GM21717 (cell line): ENCODE data around the gene DTL.

ENCODE experiments used
- ATAC-seq: cut with Tn5 transposase; IDR thresholded peaks from one replicate; pipeline ENCODE4 v1.9.1; 2021; ENCODE audit warnings: mild to moderate bottlenecking, moderate library complexity; ENCODE audit not compliant: unreplicated experiment

The DTL gene

DNA sequence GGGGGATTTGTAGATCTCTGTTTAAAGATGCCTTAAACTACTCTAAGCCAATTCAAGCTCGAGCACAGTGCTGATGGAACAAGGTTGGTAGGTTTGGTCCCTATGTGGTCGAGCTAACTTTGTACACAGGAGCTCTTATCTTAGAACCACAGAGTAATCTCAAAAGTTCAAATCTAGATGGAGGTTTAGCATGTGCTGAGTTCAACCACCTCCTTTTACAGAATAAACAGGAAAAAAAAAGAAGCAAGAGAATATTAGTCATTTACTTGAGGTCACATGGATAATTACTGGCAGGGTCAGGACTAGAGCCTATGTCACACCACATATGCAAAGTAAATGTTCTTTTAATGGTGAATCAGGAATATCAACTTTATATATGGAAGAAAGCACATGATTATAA, 86.2 kb downstream of the DTL start:
- no peak for ATAC-seq

DNA sequence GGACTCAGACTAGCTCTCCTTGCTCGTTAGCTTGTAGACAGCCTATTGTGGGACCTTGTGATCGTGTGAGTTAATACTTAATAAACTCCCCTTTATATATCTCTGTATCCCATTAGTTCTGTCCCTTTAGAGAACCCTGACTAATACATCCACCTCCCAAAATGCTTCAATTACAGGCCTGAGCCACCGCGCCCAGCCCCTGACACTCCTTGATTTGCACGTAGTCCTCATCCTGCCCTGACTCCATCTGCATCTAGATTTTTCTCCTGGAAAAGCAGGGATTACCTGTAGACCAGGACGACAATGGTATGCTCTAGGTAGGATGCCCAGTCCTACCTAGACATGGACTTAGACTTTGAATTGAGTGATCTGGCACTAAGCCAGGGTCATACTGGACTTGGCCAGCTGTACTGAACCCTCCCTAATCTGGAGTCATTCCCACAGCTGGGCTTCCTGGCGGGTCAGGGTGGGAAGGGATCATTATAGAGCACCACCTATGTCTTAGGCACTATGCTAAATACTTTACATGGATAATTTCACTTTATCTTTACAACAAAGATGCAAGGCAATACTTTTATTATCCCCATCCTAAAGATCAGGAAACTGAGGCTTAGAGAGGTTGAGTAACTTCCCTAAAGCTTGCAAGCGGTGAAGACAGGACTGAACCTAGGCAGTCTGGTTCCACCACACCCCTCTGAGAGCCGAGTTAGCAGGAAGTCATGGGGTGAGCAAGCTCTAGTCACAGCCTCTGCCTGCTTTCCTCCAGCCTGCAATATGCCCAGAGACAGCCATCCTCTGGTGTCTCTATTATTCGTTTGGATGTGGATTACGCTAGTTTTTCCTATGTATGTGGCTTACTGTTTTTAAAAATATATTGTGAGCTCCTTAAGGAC, 89.4 kb downstream of the DTL start:
- no peak for ATAC-seq

DNA sequence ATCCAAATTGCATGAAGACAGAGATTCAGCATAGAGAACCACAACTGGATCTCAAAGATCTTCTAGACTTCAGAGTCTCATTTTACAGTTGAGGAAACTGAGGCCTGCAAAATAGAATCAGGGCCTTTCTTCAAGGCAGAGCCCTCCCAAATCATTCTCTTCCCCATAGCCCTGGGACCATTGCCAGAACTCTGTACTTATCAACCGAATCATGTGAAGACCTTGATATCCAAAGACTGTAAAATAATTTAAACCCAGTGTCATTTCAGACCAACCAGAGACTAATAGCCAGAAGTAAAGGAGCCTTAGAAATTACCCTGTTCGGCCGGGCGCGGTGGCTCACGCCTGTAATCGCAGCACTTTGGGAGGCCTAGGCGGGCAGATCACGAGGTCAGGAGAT, 90.1 kb downstream of the DTL start:
- no peak for ATAC-seq

DNA sequence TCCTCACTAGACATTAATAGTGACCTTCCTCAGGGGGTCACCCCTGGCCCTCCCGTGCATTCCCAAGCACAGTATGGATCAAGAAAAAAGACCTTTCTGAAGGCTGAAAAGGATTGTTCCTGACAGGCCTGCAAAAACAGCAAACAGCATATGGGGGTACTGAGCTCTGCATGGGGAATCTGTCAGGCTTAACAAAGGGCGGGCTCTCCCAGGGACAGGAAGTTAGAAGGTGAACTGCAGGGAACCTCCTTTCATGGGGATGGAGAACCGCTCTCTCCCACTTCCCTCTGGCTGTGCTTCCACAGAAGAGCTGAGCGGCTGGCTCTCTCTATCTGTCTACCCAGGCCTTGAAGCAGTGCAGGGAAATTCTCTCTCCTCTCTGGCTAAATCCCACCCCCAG, 91.7 kb downstream of the DTL start:
- no peak for ATAC-seq

DNA sequence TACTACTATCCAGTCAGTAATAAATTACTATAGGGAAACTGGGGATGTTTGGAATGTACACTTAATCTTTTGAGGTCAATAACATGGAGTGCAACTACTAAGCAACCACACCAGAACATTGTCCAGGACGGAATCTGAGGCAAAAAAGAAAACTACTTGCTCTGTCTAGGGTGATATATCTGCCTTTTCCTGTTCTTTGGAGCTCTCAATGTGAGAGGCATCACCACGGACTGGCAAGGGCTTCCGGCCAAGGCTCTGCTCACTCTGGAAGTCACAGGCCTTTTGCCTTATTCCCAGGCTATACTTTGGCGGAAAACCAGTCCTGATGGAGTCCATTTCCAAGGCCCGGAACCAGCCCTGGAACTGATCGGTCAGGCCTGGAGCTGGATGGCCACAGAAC, 94.2 kb downstream of the DTL start:
- no peak for ATAC-seq

DNA sequence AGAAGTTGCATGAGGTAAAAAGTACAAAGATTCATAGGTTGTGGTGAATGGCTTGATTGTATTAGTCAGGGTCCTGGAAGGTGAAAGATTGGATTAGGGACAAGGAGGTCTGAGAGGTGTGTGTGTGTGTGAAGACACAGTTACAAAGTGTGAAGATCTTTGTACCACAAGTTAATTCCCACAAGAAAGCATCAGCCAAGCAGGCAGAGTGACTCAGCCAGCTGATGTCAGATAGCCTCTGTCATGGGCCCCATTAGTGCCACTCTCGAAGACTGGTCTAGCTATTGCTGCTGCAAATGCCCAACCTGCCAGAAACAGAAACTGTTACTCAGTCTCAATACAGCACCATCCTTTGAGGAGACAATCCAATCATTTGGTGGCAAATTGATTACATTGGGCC, 96.5 kb downstream of the DTL start:
- no peak for ATAC-seq

DNA sequence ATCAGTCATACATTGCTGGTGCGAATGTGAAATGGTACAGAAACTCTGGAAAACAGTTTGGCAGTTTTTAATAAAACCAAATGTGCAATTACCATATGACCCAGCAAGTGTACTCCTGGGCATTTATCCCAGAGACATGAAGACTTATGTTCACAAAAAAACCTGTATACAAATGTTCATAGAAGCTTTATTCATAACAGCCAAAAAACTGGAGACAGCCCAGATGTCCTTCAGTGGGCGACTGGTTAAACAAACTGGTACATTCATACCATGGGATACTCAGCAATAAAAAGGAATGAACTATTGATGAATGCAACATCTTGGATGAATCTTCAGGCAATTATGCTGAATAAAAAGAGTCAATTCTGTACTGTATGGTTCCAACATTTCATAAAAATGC, 97.8 kb downstream of the DTL start:
- no peak for ATAC-seq

DNA sequence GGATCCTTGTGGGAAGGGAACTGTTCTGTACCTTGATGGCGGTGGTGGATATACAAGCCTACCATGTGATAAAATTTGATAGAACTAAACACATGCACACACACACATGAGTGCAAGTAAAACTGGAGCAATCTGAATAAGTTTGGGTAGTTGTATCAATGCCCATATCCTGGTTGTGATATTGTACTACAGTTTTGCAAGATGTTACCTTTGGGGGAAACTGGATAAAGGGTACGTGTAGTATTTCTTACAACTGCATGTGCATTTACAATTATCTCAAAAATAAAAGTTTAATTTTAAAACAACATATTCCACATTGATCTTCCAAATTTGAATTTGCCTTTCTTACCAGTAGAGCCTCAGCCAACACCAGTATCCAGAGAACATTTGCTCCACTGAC, 99.6 kb downstream of the DTL start:
- ATAC-seq = no peak

DNA sequence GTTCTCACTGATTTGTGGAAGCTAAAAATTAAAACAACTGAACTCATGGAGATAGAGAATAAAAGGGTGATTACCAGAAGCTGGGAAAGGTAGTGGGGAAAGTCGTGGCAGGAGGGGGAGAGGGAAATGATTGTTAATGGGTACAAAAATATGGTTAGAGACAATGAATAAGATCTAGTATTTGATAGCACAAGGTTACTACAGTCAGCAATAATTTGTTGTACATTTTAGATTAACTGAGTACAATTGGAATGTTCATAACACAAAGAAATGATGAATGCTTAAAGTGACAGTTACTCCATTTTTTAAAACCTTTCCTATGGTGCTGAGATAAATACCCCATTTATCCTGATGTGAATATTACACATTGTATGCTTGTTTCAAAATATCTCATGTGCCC, 102.3 kb downstream of the DTL start:
- no peak for ATAC-seq

DNA sequence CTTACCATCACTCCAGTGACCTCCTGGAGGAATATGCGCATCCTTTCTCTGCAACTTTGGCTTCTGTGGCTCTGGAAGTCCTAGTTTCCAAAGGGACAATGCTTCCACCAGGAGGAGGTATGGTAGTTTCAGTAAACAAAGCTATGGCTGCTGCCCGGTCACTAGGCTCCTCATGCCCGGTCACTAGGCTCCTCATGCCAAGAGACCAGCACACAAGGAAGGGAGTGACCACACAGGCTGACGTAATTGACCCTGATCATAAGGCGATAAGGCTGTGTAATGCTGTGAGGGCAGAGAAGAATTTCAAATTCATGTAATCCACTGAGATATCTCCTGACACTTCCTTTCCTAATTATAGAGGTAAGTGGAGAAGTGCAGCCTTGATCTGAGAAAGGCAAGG, 102.9 kb downstream of the DTL start:
- ATAC-seq = no peak

DNA sequence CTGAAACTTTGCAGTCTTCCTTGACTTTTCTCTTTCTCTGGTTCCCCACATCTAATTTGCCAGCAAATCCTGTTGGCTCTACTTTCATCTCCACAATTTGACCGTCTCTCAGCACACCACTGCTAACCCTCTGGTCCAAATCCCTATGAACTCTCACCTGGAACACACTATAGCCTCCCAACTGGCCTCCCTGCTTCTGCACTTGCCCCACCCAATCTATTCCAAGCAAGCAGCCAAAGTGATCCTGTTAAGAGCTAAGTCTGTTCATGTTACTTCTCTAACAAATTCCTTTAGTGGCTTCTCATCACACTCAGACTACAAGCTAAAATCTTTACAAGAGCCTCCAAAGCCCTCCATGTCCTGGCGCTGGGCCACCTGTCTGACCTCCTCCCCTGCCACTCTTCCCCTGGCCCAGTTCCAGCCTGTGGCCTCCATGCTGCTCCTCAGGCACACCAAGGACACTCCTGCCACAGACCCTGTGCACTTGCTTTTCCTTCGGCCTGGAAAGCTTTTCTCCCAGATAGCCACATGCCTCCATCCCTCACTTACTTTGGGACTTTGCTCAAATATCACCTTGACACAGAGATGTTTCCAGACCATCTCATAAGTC, 104.1 kb downstream of the DTL start:
- ATAC-seq = no peak

DNA sequence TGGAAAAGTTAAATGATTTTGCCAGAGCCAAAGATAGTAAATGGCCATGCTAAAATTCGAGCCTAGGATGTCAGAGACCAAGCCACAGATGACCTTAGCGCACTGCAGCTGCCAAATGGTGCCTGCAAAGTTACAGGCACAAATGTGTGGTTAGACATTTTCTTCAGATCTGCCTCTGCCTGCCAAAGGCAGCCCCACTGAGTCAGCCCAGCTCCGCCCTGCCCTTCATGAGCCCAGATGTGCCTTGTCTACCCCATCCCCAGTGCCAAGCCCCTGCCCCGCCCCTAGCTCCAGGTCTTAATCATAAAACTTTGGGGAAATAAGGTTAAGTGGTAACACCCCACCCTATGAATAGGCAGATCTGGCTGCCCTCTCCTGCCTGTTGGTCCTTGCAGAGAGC, 105.9 kb downstream of the DTL start:
- no peak for ATAC-seq

DNA sequence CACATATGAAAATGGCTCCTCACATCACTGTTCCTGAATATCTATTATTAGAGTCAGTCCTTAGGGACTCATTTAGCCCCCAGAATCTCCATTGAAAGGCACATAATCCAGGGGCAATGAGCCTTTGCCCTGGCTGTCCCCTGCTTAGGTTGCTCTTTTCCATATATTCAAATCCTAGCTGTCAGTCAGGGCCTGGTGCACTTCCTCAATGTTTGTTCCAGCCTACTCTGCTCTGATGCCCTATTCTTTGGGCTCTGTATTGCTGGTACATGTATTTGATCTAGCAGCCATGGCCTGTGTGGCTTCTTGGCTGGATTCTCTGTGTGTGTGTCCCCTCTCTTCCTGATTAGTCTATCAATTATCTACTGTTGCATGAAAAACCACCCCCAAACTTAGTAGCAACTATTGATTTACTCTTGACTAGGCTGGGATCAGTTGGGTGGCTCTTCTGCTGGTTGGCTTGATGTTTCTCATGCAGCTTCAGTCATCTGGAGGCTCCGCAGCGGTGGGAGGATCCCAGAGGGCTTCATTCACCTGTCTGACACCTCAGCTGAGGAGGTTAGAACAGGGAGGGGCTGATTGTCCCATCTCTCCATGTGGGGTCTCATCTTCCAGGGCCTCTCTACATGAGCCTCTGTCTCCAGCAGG, 107.5 kb downstream of the DTL start:
- no peak for ATAC-seq

DNA sequence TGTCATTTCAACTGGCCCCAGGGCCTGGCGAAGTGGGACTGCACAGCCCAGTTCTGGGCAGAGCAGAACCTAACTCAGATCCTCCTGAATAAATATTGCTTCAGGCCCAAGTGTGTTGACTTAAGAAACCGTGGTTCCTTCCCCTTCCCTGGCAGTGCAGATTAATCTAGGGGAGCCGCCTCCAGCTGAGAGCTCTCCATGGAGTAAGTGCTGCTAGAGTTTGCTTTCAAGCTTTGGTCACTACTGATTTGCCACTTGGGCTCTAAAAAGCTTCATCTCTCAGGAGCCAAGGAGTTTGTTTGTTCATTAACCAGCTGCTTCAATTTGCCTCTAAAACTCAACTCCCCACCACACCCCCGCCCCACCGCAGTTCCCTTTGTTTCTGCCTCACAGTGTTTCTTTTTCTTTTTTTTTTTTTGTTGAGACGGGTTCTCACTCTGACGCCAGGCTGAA, 112.1 kb downstream of the DTL start:
- ATAC-seq = no peak

DNA sequence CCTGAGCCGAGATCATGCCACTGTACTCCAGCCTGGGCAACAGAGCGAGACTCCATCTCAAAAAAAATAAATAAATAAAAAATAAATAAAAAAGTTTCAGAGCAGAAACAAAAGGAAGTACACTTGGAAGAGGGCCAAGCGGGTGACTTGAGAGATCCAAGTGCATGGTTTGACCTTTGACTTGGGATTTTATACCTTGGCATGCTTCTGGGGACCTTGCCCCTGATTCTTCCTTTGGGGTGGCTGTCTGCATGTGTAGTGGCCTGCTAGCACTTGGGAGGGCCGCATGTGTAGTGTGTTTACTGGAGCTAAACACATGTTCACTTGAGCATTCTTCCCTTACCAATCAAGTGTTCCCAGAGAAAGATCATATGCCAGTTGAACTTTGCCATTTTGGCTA, 114.0 kb downstream of the DTL start:
- ATAC-seq = no peak

DNA sequence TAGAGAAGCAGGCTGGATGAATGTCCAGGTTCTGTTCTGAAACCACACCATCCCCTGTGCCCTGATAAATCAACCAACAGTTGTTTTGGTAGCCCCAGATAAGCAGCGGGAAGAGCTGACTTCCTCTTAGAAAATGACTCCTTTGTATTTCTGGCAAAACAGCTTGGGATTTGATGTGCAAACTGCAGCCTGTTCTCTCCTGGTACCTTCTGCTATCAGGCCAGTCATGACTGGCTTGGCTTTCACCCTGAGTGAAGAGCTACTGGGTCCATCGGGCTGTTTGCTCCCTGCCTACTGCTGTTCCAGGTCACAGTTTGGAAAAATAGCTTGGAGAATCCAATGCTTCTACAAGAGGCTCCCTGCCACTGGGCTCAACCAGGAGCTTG, 116.8 kb downstream of the DTL start:
- ATAC-seq = no peak

DNA sequence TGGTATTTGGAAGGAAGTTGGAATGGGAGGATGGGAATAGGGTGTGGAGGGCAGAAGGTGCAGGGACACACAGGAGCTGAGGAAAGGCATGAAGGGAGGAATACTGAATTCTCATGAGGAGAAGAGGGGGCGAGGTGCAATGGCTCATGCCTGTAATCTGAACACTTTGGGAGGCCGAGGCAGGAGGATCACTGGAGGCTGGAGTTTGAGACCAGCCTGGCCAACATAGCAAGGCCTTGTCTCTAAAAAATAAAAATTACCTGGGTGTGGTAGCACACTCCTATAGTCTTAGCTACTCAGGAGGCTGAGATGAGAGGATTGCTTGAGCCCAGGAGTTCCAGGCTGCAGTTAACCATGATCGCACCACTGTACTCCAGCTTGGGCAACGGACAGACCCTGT, 117.3 kb downstream of the DTL start:
- no peak for ATAC-seq

DNA sequence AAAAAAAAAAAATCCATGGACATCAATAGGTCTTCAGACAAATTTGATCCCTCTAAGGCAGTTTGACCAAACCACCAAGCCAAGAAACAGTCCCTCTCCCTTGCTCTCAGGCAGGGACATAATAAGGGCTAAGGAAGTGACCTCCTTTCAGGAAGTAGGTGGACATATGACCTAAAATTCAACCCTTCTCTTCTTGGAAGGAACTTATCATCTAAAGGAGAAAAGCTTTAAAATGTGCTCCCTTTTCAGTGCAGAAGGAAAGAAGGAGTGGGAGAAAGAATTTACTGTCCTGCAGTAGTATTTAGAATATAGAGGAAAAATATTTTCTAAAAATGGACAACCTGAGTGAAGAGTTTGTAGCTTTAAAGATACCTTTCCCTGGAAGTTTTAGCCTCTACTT, 118.1 kb downstream of the DTL start:
- ATAC-seq = no peak
